Glutamatergic neuron (in vitro differentiated cells): ENCODE results near the gene H1-8. TPM values are rescaled to one million over a fixed set of nuclear protein-coding genes. Genes with fewer than 3 reads are reported as not detected.
"Not testable (repeated sequence)": the region's sequence is repeated elsewhere in the genome, so short reads cannot be mapped to it uniquely, and the experiment has no call there.

Experiments
- DNase-seq: peaks from one replicate; pipeline ENCODE4 v3.0.0; 2022
- H3K27ac Mint-ChIP-seq: one replicate; pipeline ENCODE4 v1.8.0; 2020; ENCODE audit warnings: mild to moderate bottlenecking, mixed read lengths, inconsistent platforms; ENCODE audit not compliant: unreplicated experiment
- H3K27me3 Mint-ChIP-seq: one replicate; pipeline ENCODE4 v1.8.0; 2020; ENCODE audit warnings: mild to moderate bottlenecking, moderate library complexity, mixed read lengths, inconsistent platforms; ENCODE audit not compliant: unreplicated experiment
- H3K36me3 Mint-ChIP-seq: one replicate; pipeline ENCODE4 v1.8.0; 2020; ENCODE audit warnings: mild to moderate bottlenecking, mixed read lengths, inconsistent platforms; ENCODE audit not compliant: unreplicated experiment
- H3K4me1 Mint-ChIP-seq: one replicate; pipeline ENCODE4 v1.8.0; 2020; ENCODE audit warnings: mild to moderate bottlenecking, low read depth, mixed read lengths, inconsistent platforms; ENCODE audit not compliant: unreplicated experiment
- H3K4me3 Mint-ChIP-seq: one replicate; pipeline ENCODE4 v1.8.0; 2020; ENCODE audit warnings: mild to moderate bottlenecking, mixed read lengths, inconsistent platforms; ENCODE audit not compliant: unreplicated experiment
- H3K9me3 Mint-ChIP-seq: one replicate; pipeline ENCODE4 v1.8.0; 2020; ENCODE audit warnings: mild to moderate bottlenecking, moderate library complexity, mixed read lengths, inconsistent platforms; ENCODE audit not compliant: unreplicated experiment
- long read RNA-seq: library from polyadenylated mRNA; unstranded; transcript quantifications from one replicate; pipeline ENCODE4 v2.0.0, GENCODE V29; 2020; ENCODE audit not compliant: unreplicated experiment
- total RNA-seq: library from RNA; stranded (reverse); fragmentation: NEBNext Ultra II Directional; extraction: Animal tissue kit (Norgen Biotek cat#: 25700); gene quantifications from one replicate; pipeline ENCODE4 v1.2.1, GENCODE V29; 2021; ENCODE audit not compliant: unreplicated experiment
- TF ChIP-seq, protein P1 (sequence below): fragments of 200-600 bp; sonication (generic); IDR thresholded peaks from one replicate; pipeline ENCODE4 v1.5.0; 2021; ENCODE audit not compliant: partially characterized antibody, unreplicated experiment

H1-8 gene, protein sequence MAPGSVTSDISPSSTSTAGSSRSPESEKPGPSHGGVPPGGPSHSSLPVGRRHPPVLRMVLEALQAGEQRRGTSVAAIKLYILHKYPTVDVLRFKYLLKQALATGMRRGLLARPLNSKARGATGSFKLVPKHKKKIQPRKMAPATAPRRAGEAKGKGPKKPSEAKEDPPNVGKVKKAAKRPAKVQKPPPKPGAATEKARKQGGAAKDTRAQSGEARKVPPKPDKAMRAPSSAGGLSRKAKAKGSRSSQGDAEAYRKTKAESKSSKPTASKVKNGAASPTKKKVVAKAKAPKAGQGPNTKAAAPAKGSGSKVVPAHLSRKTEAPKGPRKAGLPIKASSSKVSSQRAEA
- not detected for total RNA-seq
- long read RNA-seq, result 0 reads

DNA sequence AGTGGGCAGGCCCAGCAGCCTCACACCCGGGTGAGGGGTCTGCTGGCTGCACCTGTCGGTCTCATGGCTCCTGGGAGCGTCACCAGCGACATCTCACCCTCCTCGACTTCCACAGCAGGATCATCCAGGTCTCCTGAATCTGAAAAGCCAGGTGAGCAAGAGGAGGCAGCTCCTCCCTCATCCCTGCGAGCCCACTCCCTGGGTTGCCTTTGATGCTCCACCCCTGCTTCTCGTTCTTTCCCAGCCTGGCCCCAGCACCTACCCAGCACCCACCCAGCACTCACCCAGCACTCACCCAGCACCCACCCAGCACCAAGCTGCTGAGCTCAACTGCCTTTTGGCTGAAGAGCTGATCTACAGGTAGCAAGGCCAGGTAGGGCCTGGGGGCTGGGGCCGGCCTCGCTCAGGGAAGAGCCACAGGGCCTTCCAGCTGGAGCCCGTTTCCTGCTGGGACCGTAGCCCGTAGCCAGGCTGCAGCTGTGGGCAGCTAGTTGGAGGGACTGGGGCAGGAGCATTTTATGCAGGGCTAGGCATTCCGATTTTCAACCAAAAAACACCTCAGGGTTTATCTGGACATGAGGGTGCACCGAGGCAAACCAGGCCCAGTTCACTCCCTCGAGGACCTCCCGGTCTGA is at the start of gene H1-8:
H1-8 (plus strand) TSS at position 20 of the 635 bp plus-strand sequence; CDS start at position 64, 44 bp downstream.
- H3K27me3 Mint-ChIP-seq, result peaks cover 4% of the 10 kb centered on the region
- H3K4me3 Mint-ChIP-seq, result no peak within 1 kb of the TSS
- no peak for DNase-seq
- TF ChIP-seq, protein P1, sequence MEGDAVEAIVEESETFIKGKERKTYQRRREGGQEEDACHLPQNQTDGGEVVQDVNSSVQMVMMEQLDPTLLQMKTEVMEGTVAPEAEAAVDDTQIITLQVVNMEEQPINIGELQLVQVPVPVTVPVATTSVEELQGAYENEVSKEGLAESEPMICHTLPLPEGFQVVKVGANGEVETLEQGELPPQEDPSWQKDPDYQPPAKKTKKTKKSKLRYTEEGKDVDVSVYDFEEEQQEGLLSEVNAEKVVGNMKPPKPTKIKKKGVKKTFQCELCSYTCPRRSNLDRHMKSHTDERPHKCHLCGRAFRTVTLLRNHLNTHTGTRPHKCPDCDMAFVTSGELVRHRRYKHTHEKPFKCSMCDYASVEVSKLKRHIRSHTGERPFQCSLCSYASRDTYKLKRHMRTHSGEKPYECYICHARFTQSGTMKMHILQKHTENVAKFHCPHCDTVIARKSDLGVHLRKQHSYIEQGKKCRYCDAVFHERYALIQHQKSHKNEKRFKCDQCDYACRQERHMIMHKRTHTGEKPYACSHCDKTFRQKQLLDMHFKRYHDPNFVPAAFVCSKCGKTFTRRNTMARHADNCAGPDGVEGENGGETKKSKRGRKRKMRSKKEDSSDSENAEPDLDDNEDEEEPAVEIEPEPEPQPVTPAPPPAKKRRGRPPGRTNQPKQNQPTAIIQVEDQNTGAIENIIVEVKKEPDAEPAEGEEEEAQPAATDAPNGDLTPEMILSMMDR, result no peak
- no peaks in the 10 kb centered on the region for H3K36me3 Mint-ChIP-seq
- peaks cover 4% of the 10 kb centered on the region for H3K4me1 Mint-ChIP-seq
- H3K27ac Mint-ChIP-seq, result no peak within 1 kb of the TSS
- H3K9me3 Mint-ChIP-seq, result peaks cover 5% of the 10 kb centered on the region

GRCh38 chr3:129493206-129493605 is 49.8 kb upstream of the H1-8 start:
- TF ChIP-seq, protein P1, result no peak
- peaks cover 6% of the 10 kb centered on the region for H3K4me1 Mint-ChIP-seq
- no peak overlapping the region for H3K27ac Mint-ChIP-seq
- DNase-seq, result no peak
- H3K27me3 Mint-ChIP-seq, result no peaks in the 10 kb centered on the region
- H3K9me3 Mint-ChIP-seq, result no peaks in the 10 kb centered on the region
- H3K36me3 Mint-ChIP-seq, result no peaks in the 10 kb centered on the region
- no peak overlapping the region for H3K4me3 Mint-ChIP-seq

- not testable (repeated sequence) for H3K27me3 Mint-ChIP-seq, H3K4me1 Mint-ChIP-seq, DNase-seq, H3K4me3 Mint-ChIP-seq, H3K36me3 Mint-ChIP-seq, H3K9me3 Mint-ChIP-seq, H3K27ac Mint-ChIP-seq
Observed at GRCh38 chr3:129494499-129494898, 48.5 kb upstream of the H1-8 start.

GRCh38 chr3:129495006-129495639 is 47.9 kb upstream of the H1-8 start:
- H3K4me1 Mint-ChIP-seq, H3K36me3 Mint-ChIP-seq, H3K4me3 Mint-ChIP-seq, H3K9me3 Mint-ChIP-seq, DNase-seq, H3K27ac Mint-ChIP-seq, H3K27me3 Mint-ChIP-seq: not testable (repeated sequence)

- not testable (repeated sequence) for H3K36me3 Mint-ChIP-seq, H3K4me3 Mint-ChIP-seq, H3K4me1 Mint-ChIP-seq, H3K27ac Mint-ChIP-seq, H3K27me3 Mint-ChIP-seq, DNase-seq, H3K9me3 Mint-ChIP-seq
Observed at GRCh38 chr3:129497876-129498275, 45.1 kb upstream of the H1-8 start.

GRCh38 chr3:129498603-129499488 is 44.1 kb upstream of the H1-8 start:
- not testable (repeated sequence) for H3K9me3 Mint-ChIP-seq, H3K36me3 Mint-ChIP-seq, H3K4me3 Mint-ChIP-seq, H3K4me1 Mint-ChIP-seq, DNase-seq, H3K27me3 Mint-ChIP-seq, H3K27ac Mint-ChIP-seq

DNA sequence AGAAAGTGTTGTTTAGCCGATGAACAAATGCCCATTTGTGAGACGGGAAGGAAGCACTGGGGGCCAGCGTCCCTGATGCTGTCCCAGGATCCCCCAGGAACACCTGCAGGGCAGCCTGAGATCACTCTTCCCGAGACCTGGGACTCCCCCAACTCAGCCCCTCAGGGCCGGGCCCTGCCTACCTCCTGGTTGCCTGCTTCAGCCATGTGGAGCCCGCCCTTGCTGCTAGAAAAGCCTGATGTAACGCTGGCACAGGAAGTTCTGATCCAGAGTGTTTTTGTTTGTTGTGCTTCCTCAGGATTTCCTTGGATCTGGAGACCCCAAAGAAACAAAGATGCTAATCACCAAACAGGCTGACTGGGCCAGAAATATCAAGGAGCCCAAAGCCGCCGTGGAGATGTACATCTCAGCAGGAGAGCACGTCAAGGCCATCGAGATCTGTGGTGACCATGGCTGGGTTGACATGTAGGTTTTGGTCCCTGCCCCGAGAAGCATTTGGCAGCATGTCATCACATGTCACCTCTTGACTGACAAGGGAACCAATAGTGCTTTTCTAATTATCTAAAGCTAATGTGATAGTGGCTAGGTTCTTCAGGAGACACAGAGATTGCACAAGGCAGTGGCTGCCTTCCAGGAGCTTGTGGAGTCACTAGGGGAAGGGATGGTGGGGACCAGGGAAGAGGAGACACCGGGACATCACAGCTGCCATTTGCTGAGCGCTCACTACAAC is 43.2 kb upstream of the H1-8 start:
- not testable (repeated sequence) for H3K36me3 Mint-ChIP-seq, H3K27ac Mint-ChIP-seq, H3K27me3 Mint-ChIP-seq, H3K9me3 Mint-ChIP-seq, DNase-seq, H3K4me3 Mint-ChIP-seq
- peaks cover 12% of the 10 kb centered on the region for H3K4me1 Mint-ChIP-seq
